D721Med (cell line): ENCODE data around the gene IKBKE.

Experiments
- DNase-seq: peaks from one replicate; pipeline ENCODE4 v3.0.0; 2011; ENCODE audit warnings: low spot score; ENCODE audit not compliant: insufficient read length
- FAIRE-seq: peaks from 2 replicates; lab custom pipeline; 2011; peaks lifted over from hg19 to GRCh38; lab: Jason Lieb, UNC
- CTCF ChIP-seq: IDR thresholded peaks from 2 replicates; pipeline ENCODE4 v1.5.1; 2012; ENCODE audit warnings: mild to moderate bottlenecking, control low read depth; ENCODE audit not compliant: insufficient read depth; ENCODE audit errors: missing control alignments

IKBKE gene

GRCh38 chr1:206472024-206472423, 1.7 kb downstream of the IKBKE start:
- FAIRE-seq (no peak), DNase-seq (no peak)
- TF ChIP-seq CTCF: no peak

- no peak for FAIRE-seq
- TF ChIP-seq CTCF: no peak
- no peak for DNase-seq
Measured at GRCh38 chr1:206472454-206472853, 2.2 kb downstream of the IKBKE start.

DNA sequence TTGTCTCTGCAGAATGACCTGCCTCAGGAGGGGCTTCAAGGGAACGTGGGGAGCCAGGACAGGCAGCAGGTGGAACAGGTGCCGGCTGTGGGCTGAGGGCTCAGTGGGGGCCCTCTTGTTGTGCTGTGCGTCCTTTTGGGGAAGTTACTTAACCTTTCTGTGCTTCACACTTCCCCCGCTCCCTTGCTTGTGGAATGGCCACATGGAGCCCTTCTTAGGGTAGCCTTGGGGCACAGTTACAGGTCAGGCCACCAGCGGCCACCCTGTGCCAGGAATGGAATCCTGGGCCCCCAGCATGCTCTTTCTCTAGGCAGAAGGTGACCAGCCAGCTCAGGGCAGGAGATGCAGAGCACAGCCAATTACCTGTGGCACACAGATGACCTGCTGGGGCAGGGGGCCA, 2.6 kb downstream of the IKBKE start:
- TF ChIP-seq CTCF: no peak
- DNase-seq: no peak
- FAIRE-seq: no peak

GRCh38 chr1:206476058-206476457, 5.8 kb downstream of the IKBKE start:
- TF ChIP-seq CTCF: no peak
- no peak for DNase-seq
- FAIRE-seq: no peak

GRCh38 chr1:206476591-206476990, 6.3 kb downstream of the IKBKE start:
- FAIRE-seq: no peak
- TF ChIP-seq CTCF: no peak
- no peak for DNase-seq

- DNase-seq: no peak
- TF ChIP-seq CTCF: no peak
- FAIRE-seq: no peak
Measured at GRCh38 chr1:206477110-206477509, 6.8 kb downstream of the IKBKE start.

- no peak for TF ChIP-seq CTCF
- no peak for FAIRE-seq
- DNase-seq: no peak
Measured at GRCh38 chr1:206477581-206478380, 7.5 kb downstream of the IKBKE start.
